Gastrocnemius medialis (tissue), 4 donors: ENCODE data around the gene TIPIN. TPM values are rescaled to one million over a fixed set of nuclear protein-coding genes. Genes with fewer than 3 reads are reported as not detected.
A peak's percentile ranks its signal among the peaks of the same experiment; 100 is the strongest.
"Not testable (repeated sequence)": the region's sequence is repeated elsewhere in the genome, so short reads cannot be mapped to it uniquely, and the experiment has no call there.

ENCODE experiments used
- ATAC-seq, 2 donors: fragments of 150-250 bp; one replicate each; pipeline ENCODE4 v1.9.1; 2016
- DNase-seq, 2 donors: peaks; one replicate each; pipeline ENCODE4 v3.0.0-alpha.2; 2019
- H3K27ac ChIP-seq, 4 donors: fragments of 200-600 bp; sonication (generic); 1 replicate in 1 of 4; 2 replicates in 3 of 4; pipeline ENCODE4 v1.5.1; 2016 to 2018; ENCODE audit warnings: mild to moderate bottlenecking in 2 of 4, moderate library complexity in 1 of 4
- H3K27me3 ChIP-seq, 3 donors: fragments of 200-600 bp; sonication (generic) in 2 of 3; 1 replicate in 1 of 3; 2 replicates in 2 of 3; pipeline versions ENCODE4 v1.5.1 to v1.6.0; 2016 to 2019; ENCODE audit warnings: mild to moderate bottlenecking in 1 of 3, moderate library complexity in 1 of 3
- H3K36me3 ChIP-seq, 2 donors: fragments of 200-600 bp; sonication (generic) in 1 of 2; one replicate each; pipeline ENCODE4 v1.5.1; 2017 to 2018
- H3K4me1 ChIP-seq, 2 donors: fragments of 200-600 bp; sonication (generic) in 1 of 2; one replicate each; pipeline ENCODE4 v1.5.1; 2016 to 2017; ENCODE audit warnings: mild to moderate bottlenecking in 2 of 2
- H3K4me3 ChIP-seq, 4 donors: fragments of 200-600 bp; sonication (generic) in 3 of 4; 1 replicate in 1 of 4; 2 replicates in 3 of 4; pipeline ENCODE4 v1.5.1; 2016 to 2019; ENCODE audit warnings: mild to moderate bottlenecking in 2 of 4
- H3K9me3 ChIP-seq, 3 donors: fragments of 200-600 bp; sonication (generic) in 2 of 3; 1 replicate in 1 of 3; 2 replicates in 2 of 3; pipeline ENCODE4 v1.5.1; 2016 to 2019
- POLR2A ChIP-seq, 2 donors: fragments of 450-650 bp; IDR thresholded peaks; one replicate each; pipeline ENCODE4 v1.6.1; 2017; ENCODE audit warnings: antibody characterized with exemption in 2 of 2, mild to moderate bottlenecking in 2 of 2, moderate library complexity in 2 of 2
- in situ Hi-C, 4 donors: fragments of 200-750 bp; cut with MboI; loops; one replicate each; pipeline versions ENCODE4 v1.15.0 to v1.8.0; 2017; ENCODE audit warnings: low sequenced_read_pairs in 4 of 4
- intact Hi-C: fragments of 100-400 bp; cut with DNase I; formaldehyde crosslinking; loops from one replicate; pipeline ENCODE4 v1.15.1; 2023; ENCODE audit warnings: low total_unique reads
- total RNA-seq, 4 donors: library from RNA; depleted of rRNA; stranded (reverse); fragments of >200 nt; gene quantifications; one replicate each; pipeline versions ENCODE4 v1.1.0 to v1.2.3, GENCODE V29; 2016
- TF ChIP-seq, protein P1 (sequence below), 5 experiments: fragments of 450-650 bp in 3 of 5; fragments of 200-600 bp in 2 of 5; sonication (generic) in 2 of 5; IDR thresholded peaks in 4 of 5; conservative IDR thresholded peaks in 1 of 5; 1 replicate in 4 of 5; 2 replicates in 1 of 5; pipeline ENCODE4 v1.5.1; 2016 to 2019; ENCODE audit warnings: antibody characterized with exemption in 5 of 5, mild to moderate bottlenecking in 3 of 5, moderate library complexity in 3 of 5

The TIPIN gene
- total RNA-seq, 4 donors from 2014 or later: 0.66 to 6.0 (median 3.6) TPM

DNA sequence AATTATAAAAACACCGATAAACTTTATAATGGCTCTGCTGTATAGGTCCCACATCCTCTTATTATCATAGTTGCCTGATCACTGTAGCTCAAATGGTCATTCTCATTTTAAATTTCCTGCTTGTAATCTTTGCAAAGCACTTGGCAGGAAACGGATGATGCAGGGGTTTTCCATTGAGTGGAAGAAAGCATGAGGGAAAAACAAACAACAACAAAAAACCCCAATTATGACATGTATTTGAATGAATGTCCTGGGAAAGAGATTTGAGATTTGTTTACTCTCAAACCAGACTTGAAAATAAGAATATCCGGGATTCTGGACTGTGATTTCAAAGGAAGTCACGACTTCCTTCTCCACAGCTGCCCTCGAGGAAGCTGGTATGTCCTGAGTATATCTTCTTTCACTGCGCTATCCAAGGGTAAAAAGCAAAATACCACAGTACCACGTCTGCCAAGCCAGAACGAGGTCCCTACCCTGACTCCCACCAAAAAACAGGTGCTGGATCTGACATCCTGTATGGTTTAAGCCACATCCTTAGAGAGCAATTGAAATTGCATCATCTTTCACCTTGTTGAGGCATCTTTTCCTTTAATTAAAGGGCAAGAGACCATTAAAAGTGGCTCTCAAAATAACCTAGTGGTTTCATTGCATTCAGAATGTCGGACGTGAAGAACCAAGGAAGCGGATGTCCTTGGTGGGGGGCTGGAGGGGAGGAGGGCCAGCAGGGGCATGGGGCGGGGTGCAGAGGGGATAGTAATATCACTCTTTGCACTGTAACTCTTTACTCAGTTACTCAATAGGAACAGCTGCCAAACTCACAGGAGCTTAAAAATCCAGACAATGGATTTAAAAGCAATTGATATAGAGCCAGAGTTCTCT is 13.5 kb upstream of the TIPIN start:
- DNase-seq (no peak), ATAC-seq (peak in 1 of 2 donors; percentile 64)
- Histone ChIP-seq H3K36me3 (no peaks in the 10 kb centered on the region), H3K4me3 (peak overlapping the region; percentile 48 to 54 (median 48)), H3K4me1 (peaks cover 0 to 4% of the 10 kb centered on the region in 2 donors), H3K27me3 (no peaks in the 10 kb centered on the region), H3K27ac (peak overlapping the region; percentile 45 to 66 (median 52)), H3K9me3 (no peaks in the 10 kb centered on the region)
- in situ Hi-C loops (no loop called here), intact Hi-C loops (no loop called here)
- TF ChIP-seq POLR2A (IDR thresholded peaks at IDR 0.05): no peak
- TF ChIP-seq, protein P1, sequence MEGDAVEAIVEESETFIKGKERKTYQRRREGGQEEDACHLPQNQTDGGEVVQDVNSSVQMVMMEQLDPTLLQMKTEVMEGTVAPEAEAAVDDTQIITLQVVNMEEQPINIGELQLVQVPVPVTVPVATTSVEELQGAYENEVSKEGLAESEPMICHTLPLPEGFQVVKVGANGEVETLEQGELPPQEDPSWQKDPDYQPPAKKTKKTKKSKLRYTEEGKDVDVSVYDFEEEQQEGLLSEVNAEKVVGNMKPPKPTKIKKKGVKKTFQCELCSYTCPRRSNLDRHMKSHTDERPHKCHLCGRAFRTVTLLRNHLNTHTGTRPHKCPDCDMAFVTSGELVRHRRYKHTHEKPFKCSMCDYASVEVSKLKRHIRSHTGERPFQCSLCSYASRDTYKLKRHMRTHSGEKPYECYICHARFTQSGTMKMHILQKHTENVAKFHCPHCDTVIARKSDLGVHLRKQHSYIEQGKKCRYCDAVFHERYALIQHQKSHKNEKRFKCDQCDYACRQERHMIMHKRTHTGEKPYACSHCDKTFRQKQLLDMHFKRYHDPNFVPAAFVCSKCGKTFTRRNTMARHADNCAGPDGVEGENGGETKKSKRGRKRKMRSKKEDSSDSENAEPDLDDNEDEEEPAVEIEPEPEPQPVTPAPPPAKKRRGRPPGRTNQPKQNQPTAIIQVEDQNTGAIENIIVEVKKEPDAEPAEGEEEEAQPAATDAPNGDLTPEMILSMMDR (IDR thresholded peaks at IDR 0.05 in 4 of 5, conservative IDR thresholded peaks at IDR 0.05 in 1 of 5): no peak

GRCh38 chr15:66364944-66365528 is 8.6 kb upstream of the TIPIN start:
- peaks cover 0 to under 1% of the 10 kb centered on the region in 2 donors for H3K4me1 ChIP-seq
- H3K4me3 ChIP-seq: no peak overlapping the region
- intact Hi-C loops: no loop called here
- no peaks in the 10 kb centered on the region for H3K36me3 ChIP-seq
- in situ Hi-C loops: no loop called here
- TF ChIP-seq, protein P1 (IDR thresholded peaks at IDR 0.05 in 4 of 5, conservative IDR thresholded peaks at IDR 0.05 in 1 of 5): no peak
- TF ChIP-seq POLR2A (IDR thresholded peaks at IDR 0.05): no peak
- DNase-seq (no peak), ATAC-seq (no peak)
- no peak overlapping the region for H3K27ac ChIP-seq
- no peaks in the 10 kb centered on the region for H3K9me3 ChIP-seq
- H3K27me3 ChIP-seq: no peaks in the 10 kb centered on the region

DNA sequence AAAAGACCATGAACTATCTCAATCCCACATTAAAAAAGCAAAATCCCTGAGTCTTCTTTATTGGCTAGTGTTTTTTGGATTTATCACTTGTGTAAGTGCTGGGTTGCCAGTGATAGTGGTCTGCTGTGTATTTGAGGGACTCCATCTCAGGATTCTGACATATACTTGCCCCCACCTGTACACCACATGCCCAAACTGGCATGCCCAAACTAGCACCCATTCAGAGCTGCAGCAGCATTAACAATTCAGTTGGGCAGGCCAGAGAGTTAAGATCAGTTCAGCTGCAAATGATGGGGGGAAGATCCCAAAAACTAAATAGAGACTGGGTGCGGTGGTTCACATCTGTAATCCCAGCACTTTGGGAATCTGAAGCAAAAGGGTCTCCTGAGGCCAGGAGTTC is 6.3 kb upstream of the TIPIN start:
- no peak for ATAC-seq
- TF ChIP-seq, protein P1 (IDR thresholded peaks at IDR 0.05 in 4 of 5, conservative IDR thresholded peaks at IDR 0.05 in 1 of 5): no peak
- TF ChIP-seq POLR2A (IDR thresholded peaks at IDR 0.05): no peak
- no peak for DNase-seq
- intact Hi-C loops: no loop called here
- no peaks in the 10 kb centered on the region for H3K9me3 ChIP-seq
- H3K36me3 ChIP-seq: no peaks in the 10 kb centered on the region
- H3K4me1 ChIP-seq: no peaks in the 10 kb centered on the region
- in situ Hi-C loops: no loop called here
- H3K4me3 ChIP-seq: no peak overlapping the region
- H3K27me3 ChIP-seq: no peaks in the 10 kb centered on the region
- no peak overlapping the region for H3K27ac ChIP-seq

- intact Hi-C loops, H3K36me3 ChIP-seq, H3K9me3 ChIP-seq, ATAC-seq, H3K4me1 ChIP-seq, DNase-seq, H3K4me3 ChIP-seq, in situ Hi-C loops, H3K27me3 ChIP-seq, H3K27ac ChIP-seq: not testable (repeated sequence)
Measured at GRCh38 chr15:66361745-66362460, 5.4 kb upstream of the TIPIN start.

DNA sequence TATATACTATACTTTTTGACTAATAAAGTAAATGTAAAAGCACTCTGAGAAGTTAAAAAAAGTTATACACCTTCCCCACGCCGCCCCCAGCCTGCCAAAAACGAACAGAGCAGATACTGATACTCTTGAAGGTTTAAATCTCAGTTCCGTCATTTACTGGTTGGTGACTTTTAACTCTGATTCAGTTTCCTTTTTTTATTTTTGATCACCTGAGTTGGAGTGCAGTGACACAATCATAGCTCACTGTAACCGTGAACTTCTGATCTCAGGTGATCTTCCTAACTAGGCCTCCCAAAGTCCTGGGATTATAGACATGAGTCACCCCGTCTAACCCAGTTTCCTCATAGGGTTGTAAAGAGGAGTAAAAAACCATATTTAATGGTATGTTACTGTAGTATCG is 3.3 kb upstream of the TIPIN start:
- no peak for ATAC-seq
- H3K27ac ChIP-seq: no peak overlapping the region
- H3K4me1 ChIP-seq: peaks cover 0 to 5% of the 10 kb centered on the region in 2 donors
- no peaks in the 10 kb centered on the region for H3K9me3 ChIP-seq
- in situ Hi-C loops (no loop called here), intact Hi-C loops (loop anchor here (10.0 kb wide), 1 partner anchor 135 kb away; the partner anchor contains the start of gene SNAPC5)
- no peaks in the 10 kb centered on the region for H3K27me3 ChIP-seq
- no peak for DNase-seq
- no peaks in the 10 kb centered on the region for H3K36me3 ChIP-seq
- TF ChIP-seq, protein P1 (IDR thresholded peaks at IDR 0.05 in 4 of 5, conservative IDR thresholded peaks at IDR 0.05 in 1 of 5): no peak
- TF ChIP-seq POLR2A (IDR thresholded peaks at IDR 0.05): no peak
- H3K4me3 ChIP-seq: no peak overlapping the region
